H1 (cell line): ENCODE measurements around the gene HLA-DMB. TPM values are rescaled to one million over a fixed set of nuclear protein-coding genes. Genes with fewer than 3 reads are reported as not detected.

Experiments
- CTCF ChIA-PET: fragments of 300-600 bp; sonication (Branson Sonifier 250); formaldehyde crosslinking; loops from one replicate; lab custom pipeline; 2021; ENCODE audit not compliant: partially characterized antibody; lab: Charles Lee
- POLR2A ChIA-PET: fragments of 300-600 bp; sonication (Branson Sonifier 250); formaldehyde crosslinking; loops from one replicate; lab custom pipeline; 2021; ENCODE audit warnings: inconsistent platforms; ENCODE audit not compliant: partially characterized antibody; lab: Charles Lee
- DNase-seq, 2 experiments: peaks; one replicate each; pipeline versions ENCODE4 v3.0.0 to v3.0.0-alpha.2; 2010 to 2022; ENCODE audit warnings: low spot score in 2 of 2, low read depth in 1 of 2, mixed read lengths in 1 of 2
- FAIRE-seq: peaks from 2 replicates; lab custom pipeline; 2011; peaks lifted over from hg19 to GRCh38; lab: Jason Lieb, UNC
- H2AFZ ChIP-seq: 2 replicates; pipeline ENCODE4 v1.8.1; 2012; ENCODE audit warnings: low read length, inconsistent platforms
- H2AK5ac ChIP-seq: 2 replicates; pipeline ENCODE4 v1.6.1; 2013; ENCODE audit warnings: low read depth, low read length
- H2BK120ac ChIP-seq: replicated peaks from 2 replicates; pipeline ENCODE3; 2013; ENCODE audit warnings: low read depth, low read length, inconsistent platforms
- H2BK12ac ChIP-seq: 2 replicates; pipeline ENCODE4 v1.6.1; 2013; ENCODE audit warnings: low read depth, low read length
- H2BK15ac ChIP-seq: 2 replicates; pipeline ENCODE4 v1.6.1; 2013; ENCODE audit warnings: low read length
- H2BK20ac ChIP-seq: 2 replicates; pipeline ENCODE4 v1.6.1; 2013; ENCODE audit warnings: low read length
- H2BK5ac ChIP-seq: 2 replicates; pipeline ENCODE4 v1.6.1; 2013; ENCODE audit warnings: low read depth, low read length
- H3K14ac ChIP-seq: 2 replicates; pipeline ENCODE4 v1.6.1; 2013; ENCODE audit warnings: inconsistent platforms; ENCODE audit not compliant: insufficient read length
- H3K18ac ChIP-seq: 2 replicates; pipeline ENCODE4 v1.6.1; 2013; ENCODE audit warnings: low read length; ENCODE audit errors: extremely low read depth
- H3K23ac ChIP-seq: 2 replicates; pipeline ENCODE4 v1.6.1; 2013; ENCODE audit warnings: inconsistent platforms; ENCODE audit not compliant: insufficient read length
- H3K23me2 ChIP-seq: 2 replicates; pipeline ENCODE4 v1.6.1; 2013; ENCODE audit warnings: low read depth, low read length
- H3K27ac ChIP-seq: 2 replicates; pipeline ENCODE4 v1.6.1; 2011; ENCODE audit warnings: low read depth, low read length, inconsistent platforms
- H3K27me3 ChIP-seq, 4 experiments: replicated peaks in 1 of 4; 1 replicate in 1 of 4; 2 replicates in 3 of 4; pipeline versions ENCODE4 v1.6.1 to v1.8.1; 2011 to 2013; ENCODE audit warnings: low read length in 3 of 4, mild to moderate bottlenecking in 3 of 4, inconsistent platforms in 2 of 4, mixed read lengths in 2 of 4, moderate library complexity in 1 of 4; ENCODE audit not compliant: control insufficient read depth in 3 of 4, insufficient read depth in 3 of 4; ENCODE audit errors: extremely low read depth in 1 of 4
- H3K36me3 ChIP-seq, 4 experiments: 2 replicates each; pipeline versions ENCODE4 v1.6.1 to v1.8.1; 2011 to 2013; ENCODE audit warnings: mild to moderate bottlenecking in 4 of 4, low read length in 3 of 4, moderate library complexity in 2 of 4, control low read depth in 1 of 4, inconsistent platforms in 1 of 4; ENCODE audit not compliant: insufficient read depth in 4 of 4, control insufficient read depth in 2 of 4
- H3K4ac ChIP-seq: replicated peaks from 2 replicates; pipeline ENCODE3; 2013; ENCODE audit warnings: low read length, low read depth, mixed read lengths, inconsistent platforms; ENCODE audit not compliant: insufficient read length
- H3K4me1 ChIP-seq, 4 experiments: replicated peaks in 1 of 4; 1 replicate in 1 of 4; 2 replicates in 3 of 4; pipeline versions ENCODE4 v1.6.1 to v1.8.1; 2011 to 2013; ENCODE audit warnings: low read length in 3 of 4, inconsistent platforms in 2 of 4, mixed read lengths in 1 of 4; ENCODE audit not compliant: insufficient read depth in 4 of 4, control insufficient read depth in 3 of 4
- H3K4me2 ChIP-seq, 2 experiments: 2 replicates each; pipeline versions ENCODE4 v1.6.1 to v1.8.1; 2011 to 2013; ENCODE audit warnings: low read depth in 2 of 2, low read length in 2 of 2, control low read depth in 1 of 2, inconsistent platforms in 1 of 2, mild to moderate bottlenecking in 1 of 2; ENCODE audit not compliant: insufficient read depth in 1 of 2
- H3K4me3 ChIP-seq, 4 experiments: fragments of 200-600, 300-600 bp in 1 of 4; sonication (generic), shearing (Covaris generic), sonication (Bioruptor Twin) in 1 of 4; 2 replicates each; pipeline versions ENCODE4 v1.5.1 to v1.8.1; 2011 to 2016; ENCODE audit warnings: low read length in 4 of 4, low read depth in 3 of 4, control low read depth in 2 of 4, inconsistent platforms in 2 of 4, mild to moderate bottlenecking in 2 of 4, mixed read lengths in 1 of 4, moderate library complexity in 1 of 4; ENCODE audit not compliant: insufficient read depth in 2 of 4; ENCODE audit errors: extremely low read depth in 1 of 4
- H3K56ac ChIP-seq: replicated peaks from 2 replicates; pipeline ENCODE3; 2013; ENCODE audit warnings: low read depth, mild to moderate bottlenecking, mixed read lengths, low read length, inconsistent platforms; ENCODE audit not compliant: insufficient read length
- H3K79me1 ChIP-seq: 2 replicates; pipeline ENCODE4 v1.6.1; 2013; ENCODE audit warnings: low read depth, low read length, control low read depth
- H3K79me2 ChIP-seq, 2 experiments: 2 replicates each; pipeline versions ENCODE4 v1.6.1 to v1.8.1; 2012 to 2013; ENCODE audit warnings: low read length in 2 of 2, mild to moderate bottlenecking in 2 of 2, inconsistent platforms in 1 of 2; ENCODE audit not compliant: insufficient read depth in 2 of 2, control insufficient read depth in 1 of 2
- H3K9ac ChIP-seq, 4 experiments: replicated peaks in 1 of 4; 1 replicate in 1 of 4; 2 replicates in 3 of 4; pipeline versions ENCODE4 v1.6.1 to v1.8.1; 2011 to 2013; ENCODE audit warnings: low read depth in 3 of 4, low read length in 3 of 4, control low read depth in 2 of 4, mild to moderate bottlenecking in 2 of 4, moderate library complexity in 2 of 4, inconsistent platforms in 1 of 4; ENCODE audit errors: extremely low read depth in 1 of 4
- H3K9me3 ChIP-seq, 2 experiments: 2 replicates each; pipeline versions ENCODE4 v1.6.1 to v1.8.1; 2012 to 2013; ENCODE audit warnings: mild to moderate bottlenecking in 2 of 2, moderate library complexity in 2 of 2, control low read depth in 1 of 2, inconsistent platforms in 1 of 2, low read depth in 1 of 2, low read length in 1 of 2, mixed read lengths in 1 of 2; ENCODE audit not compliant: insufficient read depth in 2 of 2
- H4K20me1 ChIP-seq, 2 experiments: replicated peaks in 1 of 2; 2 replicates each; pipeline versions ENCODE3 to v1.8.1; 2011 to 2013; ENCODE audit warnings: inconsistent platforms in 2 of 2, low read length in 2 of 2, mild to moderate bottlenecking in 1 of 2; ENCODE audit not compliant: insufficient read depth in 2 of 2, control insufficient read depth in 1 of 2
- H4K5ac ChIP-seq: 2 replicates; pipeline ENCODE4 v1.6.1; 2013; ENCODE audit warnings: low read length, low read depth, mixed read lengths, inconsistent platforms; ENCODE audit not compliant: insufficient read length
- H4K8ac ChIP-seq: 2 replicates; pipeline ENCODE4 v1.8.0; 2013; ENCODE audit warnings: mild to moderate bottlenecking, moderate library complexity, low read length, inconsistent platforms; ENCODE audit not compliant: insufficient read depth; ENCODE audit errors: extremely low read depth
- H4K91ac ChIP-seq: replicated peaks from 2 replicates; pipeline ENCODE3; 2013; ENCODE audit warnings: low read length, mixed read lengths, inconsistent platforms; ENCODE audit not compliant: insufficient read length
- BCL11A ChIP-seq, 2 experiments: IDR thresholded peaks; one replicate each; pipeline ENCODE4 v1.6.1; 2011; ENCODE audit warnings: low read depth in 2 of 2, low read length in 2 of 2, mild to moderate bottlenecking in 2 of 2
- FOSL1 ChIP-seq: IDR thresholded peaks from 2 replicates; pipeline ENCODE4 v1.6.1; 2011; ENCODE audit warnings: mild to moderate bottlenecking, low read depth, low read length, moderate library complexity; ENCODE audit not compliant: insufficient read depth
- JUND ChIP-seq: IDR thresholded peaks from 2 replicates; pipeline ENCODE4 v1.6.1; 2011; ENCODE audit warnings: mild to moderate bottlenecking, improper control_type of control experiment, low read length
- KDM4A ChIP-seq: IDR thresholded peaks from one replicate; pipeline ENCODE4 v1.7.1; 2012; ENCODE audit warnings: low read depth, mild to moderate bottlenecking, moderate library complexity, low read length, inconsistent platforms; ENCODE audit not compliant: severe bottlenecking
- NRF1 ChIP-seq: IDR thresholded peaks from 2 replicates; pipeline ENCODE4 v1.6.1; 2011; ENCODE audit warnings: mild to moderate bottlenecking, low read depth, low read length, improper control_type of control experiment
- RFX5 ChIP-seq: IDR thresholded peaks from 2 replicates; pipeline ENCODE4 v1.6.1; 2011; ENCODE audit warnings: low read depth, low read length, improper control_type of control experiment, borderline replicate concordance
- SAP30 ChIP-seq: fragments of 300-600 bp; sonication (generic); IDR thresholded peaks from 2 replicates; pipeline ENCODE4 v1.7.1; 2012; ENCODE audit warnings: low read length, moderate library complexity, mild to moderate bottlenecking, inconsistent platforms; ENCODE audit not compliant: insufficient read depth, insufficient replicate concordance
- SIN3A ChIP-seq, 2 experiments: IDR thresholded peaks in 1 of 2; conservative IDR thresholded peaks in 1 of 2; 2 replicates each; pipeline ENCODE4 v1.6.1; 2011 to 2012; ENCODE audit warnings: low read length in 2 of 2, improper control_type of control experiment in 1 of 2, low read depth in 1 of 2, mild to moderate bottlenecking in 1 of 2
- SIRT6 ChIP-seq: IDR thresholded peaks from one replicate; pipeline ENCODE4 v1.7.1; 2012; ENCODE audit warnings: low read length, inconsistent platforms
- TAF7 ChIP-seq: optimal IDR thresholded peaks from 2 replicates; pipeline ENCODE3; 2011; ENCODE audit warnings: low read depth, mild to moderate bottlenecking, inconsistent platforms, low read length, moderate library complexity, borderline replicate concordance
- WGBS, 2 experiments: shearing (Covaris generic) in 1 of 2; methylation state at CpG; one replicate each; pipeline versions ENCODE4 v1.1.6 to v1.1.7; 2013 to 2015; ENCODE audit warnings: low lambda C conversion rate in 2 of 2, mixed read lengths in 2 of 2, inconsistent platforms in 1 of 2, low coverage in 1 of 2, missing lambda C conversion rate in 1 of 2; ENCODE audit not compliant: insufficient replicate concordance in 2 of 2, insufficient coverage in 1 of 2, insufficient read length in 1 of 2; ENCODE audit errors: extremely low coverage in 1 of 2, missing lambda C conversion rate in 1 of 2; 5-methylcytosine and 5-hydroxymethylcytosine counted together
- polyA plus RNA-seq, 7 experiments: library from polyadenylated mRNA; depleted of rRNA in 3 of 7; stranded (reverse) in 5 of 7; unstranded in 2 of 7; fragments of >200 nt in 5 of 7; fragments of 200-250 nt in 2 of 7; gene quantifications; 1 replicate in 5 of 7; 2 replicates in 1 of 7; 4 replicates in 1 of 7; pipeline versions ENCODE4 v1.2.1 to v1.2.3, GENCODE V29; 2011 to 2013; ENCODE audit warnings: missing spikeins in 2 of 7, mixed read lengths in 2 of 7
- total RNA-seq: library from RNA; stranded (reverse); fragmentation: NEBNext Ultra II Directional; extraction: Animal tissue kit (Norgen Biotek cat#: 25700); gene quantifications from 2 replicates; pipeline ENCODE4 v1.2.1, GENCODE V29; 2021

The HLA-DMB gene
- total and polyA plus RNA-seq, 2 of the 8 experiments (the other 6 are each of a cell fraction or from before 2014, with no cell fraction given) = 2.7 to 4.7 TPM

GRCh38 chr6:32895006-32895345 is 45.9 kb downstream of the HLA-DMB start:
- Histone ChIP-seq H3K23ac (no peak overlapping the region), H3K4me3 (peak overlapping the region; percentile 74 to 92 (median 84)), H2BK5ac (no peak overlapping the region), H2BK20ac (no peak overlapping the region), H3K4ac (no peak overlapping the region), H4K5ac (no peak overlapping the region), H3K18ac (peak overlapping the region; percentile 17; the same call in 1 of the 2 replicates), H3K4me2 (peak overlapping the region; percentile 87 to 99), H3K14ac (no peak overlapping the region), H3K27me3 (no peaks in the 10 kb centered on the region; a peak in 1 of 7 replicates), H2AK5ac (no peak overlapping the region), H3K23me2 (peaks cover 7% of the 10 kb centered on the region), H2BK15ac (no peak overlapping the region), H3K56ac (no peak overlapping the region), H4K8ac (no peak overlapping the region; the same call in 1 of the 2 replicates), H3K36me3 (no peaks in the 10 kb centered on the region), H3K9me3 (no peaks in the 10 kb centered on the region), H3K27ac (no peak overlapping the region), H4K91ac (no peak overlapping the region), H2BK120ac (no peak overlapping the region), H3K9ac (peak overlapping the region in 3 of 4 experiments; percentile 58 to 66 (median 62); a peak in 6 of 7 replicates), H2BK12ac (no peak overlapping the region; the same call in 1 of the 2 replicates), H3K79me1 (peaks cover 5% of the 10 kb centered on the region; the same call in 1 of the 2 replicates), H2AFZ (peak overlapping the region; percentile 79; the same call in 1 of the 2 replicates), H4K20me1 (peaks cover 2% of the 10 kb centered on the region in 2 experiments), H3K4me1 (peaks cover 0 to 4% (median 1%) of the 10 kb centered on the region in 4 experiments; a peak in 2 of 7 replicates), H3K79me2 (peaks cover 0 to 13% of the 10 kb centered on the region in 2 experiments; a peak in 1 of 4 replicates)
- WGBS, 2 experiments = 2% methylated on average over 8 of the region's 8 CpGs; no CpG with 5 or more reads in 1 of the 2 experiments
- no peak for DNase-seq
- no peak for TF ChIP-seq NRF1
- TF ChIP-seq JUND = no peak
- no peak for TF ChIP-seq FOSL1
- TF ChIP-seq RFX5 = no peak
- TF ChIP-seq KDM4A = peak; percentile 33
- TF ChIP-seq SAP30 = peak; percentile 84
- TF ChIP-seq BCL11A (IDR thresholded peaks at IDR 0.05; ENCODE audit: low read depth in 2 of 2, low read length in 2 of 2) = no peak
- 0 out of 4 replicates have a peak, but pooled peaks of 1 of the 2 experiments have one; percentile 53 for TF ChIP-seq SIN3A (conservative IDR thresholded peaks at IDR 0.05 in 1 of 2, IDR thresholded peaks at IDR 0.05 in 1 of 2; ENCODE audit: low read depth in 1 of 2, low read length in 2 of 2)
- TF ChIP-seq TAF7 = peak; percentile 1
- TF ChIP-seq SIRT6 = no peak
- ChIA-PET POLR2A (interaction anchor here (0.6 to 5.8 kb wide), 11 partner anchors 10 to 728 kb away, joined by 3 to 117 read pairs (median 8); partner anchors contain the start of genes BRD2, HLA-DMA, HLA-DMB and TAP2), CTCF (interaction anchor here (0.6 to 3.3 kb wide), 8 partner anchors 9 to 60 kb away, joined by 3 to 16 read pairs (median 3); partner anchors contain the start of gene HLA-DMA)
- FAIRE-seq = no peak
